Left colon (tissue), 2 donors: ENCODE measurements around the gene MAVS. TPM values are rescaled to one million over a fixed set of nuclear protein-coding genes. Genes with fewer than 3 reads are reported as not detected.

Source experiments
- ATAC-seq: fragments of 200-7000 bp; cut with Tn5 transposase; one replicate; pipeline ENCODE4 v1.9.1; 2020; ENCODE audit warnings: mild to moderate bottlenecking, moderate library complexity
- DNase-seq, 2 donors: peaks; one replicate each; pipeline ENCODE4 v3.0.0-alpha.2; 2020
- intact Hi-C, 2 donors: fragments of 100-400 bp; cut with DNase I in 1 of 2; cut with micrococcal nuclease in 1 of 2; formaldehyde crosslinking; loops; one replicate each; pipeline versions ENCODE4 v1.11.2 to v1.14.0; 2022; cut with DNase I, micrococcal nuclease
- microRNA-seq, 2 donors: library from miRNA; unstranded; fragments of <30 nt; microRNA quantifications; one replicate each; pipeline versions ENCODE4 v1.1.0 to v1.2.0, GENCODE V29; 2020
- total RNA-seq, 2 donors: library from RNA; stranded (reverse); fragmentation: NEBNext Ultra II Directional; extraction: Animal tissue kit (Norgen Biotek cat#: 25700); gene quantifications; one replicate each; pipeline ENCODE4 v1.2.1, GENCODE V29; 2021
- donor health status: DM: no; HTN: no; CAD: no.
- donor health status: DM: yes; HTN: yes; CAD: no.

The MAVS gene
- total RNA-seq, 2 donors from 2014 or later, result 72.1 to 74.0 TPM

- ATAC-seq (no peak), DNase-seq (no peak)
- intact Hi-C loops, result no loop called here
Observed at GRCh38 chr20:3922223-3922982, 75.8 kb downstream of the MAVS start.

GRCh38 chr20:3922983-3923339 is 76.3 kb downstream of the MAVS start:
- DNase-seq (no peak), ATAC-seq (no peak)
- intact Hi-C loops, result no loop called here

- DNase-seq, result no peak
- ATAC-seq, result no peak
- intact Hi-C loops, result no loop called here
Observed at GRCh38 chr20:3923818-3924217, 77.2 kb downstream of the MAVS start.

GRCh38 chr20:3924304-3925112 is 77.9 kb downstream of the MAVS start:
- ATAC-seq (peak; percentile 7), DNase-seq (no peak)
- intact Hi-C loops, result no loop called here

GRCh38 chr20:3925113-3925695 is 78.6 kb downstream of the MAVS start:
- DNase-seq (no peak), ATAC-seq (no peak)
- intact Hi-C loops, result no loop called here

Small RNA genes lying within 50 kb of the gene (microRNA-seq; reads per million reads assigned to microRNA genes)
- gene MIR103A2 (0 reads per million in 2 donors), gene MIR103B2 (0 reads per million in 2 donors)

Other genes starting within 250 kb of the MAVS start
- not detected for gene GFRA4, start 183.4 kb upstream of the MAVS start, total RNA-seq
- 10 to 100 TPM in 1 of 2 donors, 1 to 10 TPM in 1; 6.4 to 20.7 TPM for gene ADAM33, start 164.8 kb upstream of the MAVS start, total RNA-seq
- gene SIGLEC1, start 134.2 kb upstream of the MAVS start, total RNA-seq, result 10 to 100 TPM in 1 of 2 donors, 1 to 10 TPM in 1; 3.1 to 10.4 TPM
- gene HSPA12B, start 114.1 kb upstream of the MAVS start, total RNA-seq, result 1 to 10 TPM; 2.3 to 2.5 TPM
- gene ADISSP, start 79.1 kb upstream of the MAVS start, total RNA-seq, result 10 to 100 TPM; 13.3 to 19.8 TPM
- gene SPEF1, start 65.4 kb upstream of the MAVS start, total RNA-seq, result under 1 TPM in 1 of 2 donors, not detected in 1; 0.14 TPM
- 10 to 100 TPM; 80.5 to 82.2 TPM for gene CENPB, start 60.1 kb upstream of the MAVS start, total RNA-seq
- 10 to 100 TPM; 19.5 to 33.5 TPM for gene CDC25B, start 50.5 kb upstream of the MAVS start, total RNA-seq
- 10 to 100 TPM; 14.2 to 19.3 TPM for gene AP5S1, start 26.3 kb upstream of the MAVS start, total RNA-seq
- gene PANK2, start 42.6 kb downstream of the MAVS start, total RNA-seq, result 10 to 100 TPM; 26.9 to 28.8 TPM
- 1 to 10 TPM; 2.9 to 5.6 TPM for gene RNF24, start 168.7 kb downstream of the MAVS start, total RNA-seq